HG03520 (cell line): Measurements from ENCODE around the gene TRPM8.
"Not testable (repeated sequence)": the region's sequence is repeated elsewhere in the genome, so short reads cannot be mapped to it uniquely, and the experiment has no call there.

Experiments
- ATAC-seq: cut with Tn5 transposase; IDR thresholded peaks from one replicate; pipeline ENCODE4 v1.9.1; 2021; ENCODE audit warnings: mild to moderate bottlenecking, moderate library complexity; ENCODE audit not compliant: unreplicated experiment

The TRPM8 gene

GRCh38 chr2:233936089-233936488 lies 18.9 kb downstream of the TRPM8 start:
- ATAC-seq = no peak

GRCh38 chr2:233938676-233939370 lies 21.6 kb downstream of the TRPM8 start:
- ATAC-seq = no peak

GRCh38 chr2:233940376-233941276 lies 23.5 kb downstream of the TRPM8 start:
- no peak for ATAC-seq

- no peak for ATAC-seq
These were observed 25.6 kb downstream of the TRPM8 start for GRCh38 chr2:233942731-233943130.

- ATAC-seq = no peak
These were observed 27.1 kb downstream of the TRPM8 start for GRCh38 chr2:233944269-233944668.

- no peak for ATAC-seq
These were observed 27.5 kb downstream of the TRPM8 start for GRCh38 chr2:233944722-233945121.

- no peak for ATAC-seq
These were observed 28.0 kb downstream of the TRPM8 start for GRCh38 chr2:233945146-233945545.

GRCh38 chr2:233950078-233950825 lies 33.1 kb downstream of the TRPM8 start:
- no peak for ATAC-seq

- ATAC-seq = no peak
These were observed 35.2 kb downstream of the TRPM8 start for GRCh38 chr2:233952335-233952734.

GRCh38 chr2:233953087-233953801 lies 36.1 kb downstream of the TRPM8 start:
- no peak for ATAC-seq

- no peak for ATAC-seq
These were observed 43.0 kb downstream of the TRPM8 start for GRCh38 chr2:233960203-233960602.

GRCh38 chr2:233961905-233962304 lies 44.7 kb downstream of the TRPM8 start:
- ATAC-seq = no peak

GRCh38 chr2:233964581-233964980 lies 47.4 kb downstream of the TRPM8 start:
- no peak for ATAC-seq

GRCh38 chr2:233965032-233965603 lies 47.9 kb downstream of the TRPM8 start:
- no peak for ATAC-seq

GRCh38 chr2:233965646-233966045 lies 48.5 kb downstream of the TRPM8 start:
- ATAC-seq = not testable (repeated sequence)

GRCh38 chr2:233966388-233966787 lies 49.2 kb downstream of the TRPM8 start:
- ATAC-seq = no peak

- ATAC-seq = no peak
These were observed 50.0 kb downstream of the TRPM8 start for GRCh38 chr2:233967164-233967563.

- ATAC-seq = no peak
These were observed 51.4 kb downstream of the TRPM8 start for GRCh38 chr2:233968556-233968955.

- ATAC-seq = not testable (repeated sequence)
These were observed 55.3 kb downstream of the TRPM8 start for GRCh38 chr2:233972460-233972859.

GRCh38 chr2:233972941-233973575 lies 55.9 kb downstream of the TRPM8 start:
- ATAC-seq = no peak
